Coronary artery (tissue), 2 donors: ENCODE data around the gene COBL.

Experiments
- DNase-seq: peaks from one replicate; pipeline ENCODE4 v3.0.0-alpha.2; 2017; ENCODE audit warnings: low spot score
- H3K27ac ChIP-seq, 2 donors: fragments of 200-600 bp; sonication (generic); one replicate each; pipeline ENCODE4 v1.5.1; 2016 to 2019
- H3K4me3 ChIP-seq: fragments of 200-600 bp; sonication (generic); 2 replicates; pipeline ENCODE4 v1.5.1; 2016; ENCODE audit warnings: mild to moderate bottlenecking, moderate library complexity
- CTCF ChIP-seq: fragments of 200-600 bp; sonication (generic); IDR thresholded peaks from one replicate; pipeline ENCODE4 v1.5.1; 2019; ENCODE audit warnings: antibody characterized with exemption

COBL gene

GRCh38 chr7:51103718-51104117 lies 212.9 kb downstream of the COBL start:
- H3K27ac ChIP-seq, result no peak overlapping the region
- H3K4me3 ChIP-seq, result no peak overlapping the region
- TF ChIP-seq CTCF, result no peak
- DNase-seq, result no peak

GRCh38 chr7:51102828-51103227 lies 213.8 kb downstream of the COBL start:
- DNase-seq, result no peak
- Histone ChIP-seq H3K4me3 (no peak overlapping the region), H3K27ac (no peak overlapping the region)
- TF ChIP-seq CTCF, result no peak

GRCh38 chr7:51101111-51101757 lies 215.4 kb downstream of the COBL start:
- H3K27ac ChIP-seq, result no peak overlapping the region
- TF ChIP-seq CTCF, result no peak

GRCh38 chr7:51090411-51090810 lies 226.2 kb downstream of the COBL start:
- H3K4me3 ChIP-seq, result no peak overlapping the region
- no peak overlapping the region for H3K27ac ChIP-seq
- DNase-seq, result no peak
- no peak for TF ChIP-seq CTCF

More at GRCh38 chr7:51101111-51101757, 215.4 kb downstream of the COBL start:
- no peak overlapping the region for H3K4me3 ChIP-seq
- no peak for DNase-seq

GRCh38 chr7:51085034-51085692 lies 231.4 kb downstream of the COBL start:
- no peak for DNase-seq
- no peak overlapping the region for H3K27ac ChIP-seq
- no peak overlapping the region for H3K4me3 ChIP-seq
- TF ChIP-seq CTCF, result no peak

GRCh38 chr7:51084121-51084520 lies 232.5 kb downstream of the COBL start:
- no peak overlapping the region for H3K27ac ChIP-seq
- no peak for DNase-seq
- H3K4me3 ChIP-seq, result no peak overlapping the region
- no peak for TF ChIP-seq CTCF

- Histone ChIP-seq H3K4me3 (no peak overlapping the region), H3K27ac (no peak overlapping the region)
- TF ChIP-seq CTCF, result no peak
- no peak for DNase-seq
Observed at GRCh38 chr7:51082940-51083533, 233.6 kb downstream of the COBL start.
